ENCODE measurements around the gene RMC1.
"Not testable (repeated sequence)": the region's sequence is repeated elsewhere in the genome, so short reads cannot be mapped to it uniquely, and the experiment has no call there.

Gene RMC1

GRCh38 chr18:23495723-23496440 lies 7.4 kb upstream of the RMC1 start:
- FAIRE-seq (no peak), DNase-seq (ENCODE audit: insufficient read length, low spot score) (no peak)

GRCh38 chr18:23498117-23498516 lies 5.2 kb upstream of the RMC1 start:
- FAIRE-seq = no peak
- DNase-seq (ENCODE audit: insufficient read length, low spot score) = no peak
- TF ChIP-seq POLR2A (IDR thresholded peaks at IDR 0.05; ENCODE audit: low read depth, low read length) = no peak
- no peak for TF ChIP-seq POLR2AphosphoS5 (IDR thresholded peaks at IDR 0.05; ENCODE audit: low read depth, low read length)
- no peak for TF ChIP-seq POU2F2 (IDR thresholded peaks at IDR 0.05; ENCODE audit: low read depth, low read length)
- TF ChIP-seq SPI1 (IDR thresholded peaks at IDR 0.05; ENCODE audit: low read depth, low read length) = no peak
- TF ChIP-seq TAF1 (IDR thresholded peaks at IDR 0.05; ENCODE audit: low read depth, low read length) = no peak
- TF ChIP-seq PAX5 (IDR thresholded peaks at IDR 0.05; ENCODE audit: insufficient read depth, low read length, severe bottlenecking) = no peak

More at GRCh38 chr18:23495723-23496440, 7.4 kb upstream of the RMC1 start:
- TF ChIP-seq SPI1 (IDR thresholded peaks at IDR 0.05; ENCODE audit: low read depth, low read length) (no peak), POLR2AphosphoS5 (IDR thresholded peaks at IDR 0.05; ENCODE audit: low read depth, low read length) (no peak), POLR2A (IDR thresholded peaks at IDR 0.05; ENCODE audit: low read depth, low read length) (no peak), PAX5 (IDR thresholded peaks at IDR 0.05; ENCODE audit: insufficient read depth, low read length, severe bottlenecking) (no peak), TAF1 (IDR thresholded peaks at IDR 0.05; ENCODE audit: low read depth, low read length) (no peak), POU2F2 (IDR thresholded peaks at IDR 0.05; ENCODE audit: low read depth, low read length) (no peak)

GRCh38 chr18:23498877-23499276 lies 4.4 kb upstream of the RMC1 start:
- FAIRE-seq (peak; percentile 88), DNase-seq (ENCODE audit: insufficient read length, low spot score) (no peak)
- TF ChIP-seq POLR2A (IDR thresholded peaks at IDR 0.05; ENCODE audit: low read depth, low read length) = no peak
- no peak for TF ChIP-seq TAF1 (IDR thresholded peaks at IDR 0.05; ENCODE audit: low read depth, low read length)

GRCh38 chr18:23499291-23499781 lies 4.0 kb upstream of the RMC1 start:
- FAIRE-seq (peak; percentile 68), DNase-seq (ENCODE audit: insufficient read length, low spot score) (no peak)
- TF ChIP-seq POLR2A (IDR thresholded peaks at IDR 0.05; ENCODE audit: low read depth, low read length) (no peak), SPI1 (IDR thresholded peaks at IDR 0.05; ENCODE audit: low read depth, low read length) (peak; percentile 83)

GRCh38 chr18:23501626-23502025 lies 1.7 kb upstream of the RMC1 start:
- no peak for FAIRE-seq

GRCh38 chr18:23502516-23503037 lies 734 bp upstream of the RMC1 start:
- DNase-seq (ENCODE audit: insufficient read length, low spot score) (no peak), FAIRE-seq (no peak)
- TF ChIP-seq POLR2AphosphoS5 (IDR thresholded peaks at IDR 0.05; ENCODE audit: low read depth, low read length) (no peak), PAX5 (IDR thresholded peaks at IDR 0.05; ENCODE audit: insufficient read depth, low read length, severe bottlenecking) (no peak), POLR2A (IDR thresholded peaks at IDR 0.05; ENCODE audit: low read depth, low read length) (no peak), SPI1 (IDR thresholded peaks at IDR 0.05; ENCODE audit: low read depth, low read length) (no peak), POU2F2 (IDR thresholded peaks at IDR 0.05; ENCODE audit: low read depth, low read length) (no peak), TAF1 (IDR thresholded peaks at IDR 0.05; ENCODE audit: low read depth, low read length) (no peak)

More at GRCh38 chr18:23501626-23502025, 1.7 kb upstream of the RMC1 start:
- DNase-seq (ENCODE audit: insufficient read length, low spot score) = no peak
- TF ChIP-seq POLR2A (IDR thresholded peaks at IDR 0.05; ENCODE audit: low read depth, low read length) (no peak), TAF1 (IDR thresholded peaks at IDR 0.05; ENCODE audit: low read depth, low read length) (no peak), SPI1 (IDR thresholded peaks at IDR 0.05; ENCODE audit: low read depth, low read length) (no peak), PAX5 (IDR thresholded peaks at IDR 0.05; ENCODE audit: insufficient read depth, low read length, severe bottlenecking) (no peak), POU2F2 (IDR thresholded peaks at IDR 0.05; ENCODE audit: low read depth, low read length) (no peak), POLR2AphosphoS5 (IDR thresholded peaks at IDR 0.05; ENCODE audit: low read depth, low read length) (no peak)

- FAIRE-seq = no peak
- no peak for TF ChIP-seq POLR2A (IDR thresholded peaks at IDR 0.05; ENCODE audit: low read depth, low read length)
- TF ChIP-seq POLR2AphosphoS5 (IDR thresholded peaks at IDR 0.05; ENCODE audit: low read depth, low read length) = no peak
- no peak for TF ChIP-seq TAF1 (IDR thresholded peaks at IDR 0.05; ENCODE audit: low read depth, low read length)
- TF ChIP-seq SPI1 (IDR thresholded peaks at IDR 0.05; ENCODE audit: low read depth, low read length) = no peak
- no peak for TF ChIP-seq POU2F2 (IDR thresholded peaks at IDR 0.05; ENCODE audit: low read depth, low read length)
- TF ChIP-seq PAX5 (IDR thresholded peaks at IDR 0.05; ENCODE audit: insufficient read depth, low read length, severe bottlenecking) = no peak
- DNase-seq (ENCODE audit: insufficient read length, low spot score) = no peak
Observed at GRCh38 chr18:23503963-23504344, 643 bp downstream of the RMC1 start.

GRCh38 chr18:23504720-23505119 lies 1.4 kb downstream of the RMC1 start:
- peak; percentile 47 for FAIRE-seq
- no peak for TF ChIP-seq POLR2A (IDR thresholded peaks at IDR 0.05; ENCODE audit: low read depth, low read length)
- no peak for TF ChIP-seq TAF1 (IDR thresholded peaks at IDR 0.05; ENCODE audit: low read depth, low read length)
- no peak for TF ChIP-seq PAX5 (IDR thresholded peaks at IDR 0.05; ENCODE audit: insufficient read depth, low read length, severe bottlenecking)
- no peak for TF ChIP-seq SPI1 (IDR thresholded peaks at IDR 0.05; ENCODE audit: low read depth, low read length)
- TF ChIP-seq POU2F2 (IDR thresholded peaks at IDR 0.05; ENCODE audit: low read depth, low read length) = no peak
- no peak for TF ChIP-seq POLR2AphosphoS5 (IDR thresholded peaks at IDR 0.05; ENCODE audit: low read depth, low read length)

GRCh38 chr18:23506393-23506792 lies 3.1 kb downstream of the RMC1 start:
- TF ChIP-seq POU2F2 (IDR thresholded peaks at IDR 0.05; ENCODE audit: low read depth, low read length) = no peak
- TF ChIP-seq SPI1 (IDR thresholded peaks at IDR 0.05; ENCODE audit: low read depth, low read length) = no peak
- TF ChIP-seq POLR2A (IDR thresholded peaks at IDR 0.05; ENCODE audit: low read depth, low read length) = no peak
- TF ChIP-seq POLR2AphosphoS5 (IDR thresholded peaks at IDR 0.05; ENCODE audit: low read depth, low read length) = no peak
- no peak for TF ChIP-seq TAF1 (IDR thresholded peaks at IDR 0.05; ENCODE audit: low read depth, low read length)
- TF ChIP-seq PAX5 (IDR thresholded peaks at IDR 0.05; ENCODE audit: insufficient read depth, low read length, severe bottlenecking) = no peak
- no peak for FAIRE-seq
- DNase-seq (ENCODE audit: insufficient read length, low spot score) = no peak

More at GRCh38 chr18:23504720-23505119, 1.4 kb downstream of the RMC1 start:
- no peak for DNase-seq (ENCODE audit: insufficient read length, low spot score)

GRCh38 chr18:23510923-23511322 lies 7.6 kb downstream of the RMC1 start:
- not testable (repeated sequence) for DNase-seq (ENCODE audit: insufficient read length, low spot score); FAIRE-seq

GRCh38 chr18:23512216-23512615 lies 8.9 kb downstream of the RMC1 start:
- FAIRE-seq = not testable (repeated sequence)

More at GRCh38 chr18:23512216-23512615, 8.9 kb downstream of the RMC1 start:
- not testable (repeated sequence) for DNase-seq (ENCODE audit: insufficient read length, low spot score)

Measured in GM12891 (cell line).